ENCODE results near the gene MAB21L2.

MAB21L2 gene

DNA sequence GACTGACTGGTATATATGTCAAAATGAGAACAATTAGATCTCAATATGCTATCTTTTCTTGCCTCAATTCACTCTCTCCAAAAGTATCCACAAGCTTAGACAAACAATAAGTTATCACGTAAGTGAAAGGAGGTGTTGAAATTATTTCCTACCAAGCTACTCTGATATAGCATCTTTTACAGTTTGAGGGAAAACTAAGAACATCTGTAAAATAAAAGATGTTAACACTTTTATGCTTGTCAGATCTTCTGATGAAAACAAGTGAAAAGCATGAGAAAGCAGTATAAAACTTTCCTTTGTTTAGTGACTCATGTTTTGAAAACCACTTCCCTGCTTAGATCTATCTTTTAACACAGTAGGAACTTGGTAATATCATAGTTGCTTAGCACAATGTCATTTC, 8.4 kb upstream of the MAB21L2 start:
- Histone ChIP-seq H3K27ac (ENCODE audit: low read depth, low read length) (no peak overlapping the region), H3K36me3 (ENCODE audit: control insufficient read depth in 1 of 2, insufficient read depth in 2 of 2, low read length in 2 of 2) (peaks cover 0 to 4% of the 10 kb centered on the region in 2 donors), H3K4me1 (ENCODE audit: control insufficient read depth in 1 of 2, insufficient read depth in 2 of 2, low read length in 2 of 2) (no peaks in the 10 kb centered on the region), H3K9me3 (ENCODE audit: control insufficient read depth in 1 of 2, low read length in 2 of 2) (no peaks in the 10 kb centered on the region), H3K27me3 (ENCODE audit: control insufficient read depth in 1 of 2, insufficient read depth in 2 of 2, low read length in 2 of 2) (no peaks in the 10 kb centered on the region), H3K4me3 (ENCODE audit: low read depth in 1 of 2, low read length in 2 of 2) (no peak overlapping the region), H3K9ac (ENCODE audit: low read depth in 1 of 2, low read length in 2 of 2) (no peak overlapping the region)

DNA sequence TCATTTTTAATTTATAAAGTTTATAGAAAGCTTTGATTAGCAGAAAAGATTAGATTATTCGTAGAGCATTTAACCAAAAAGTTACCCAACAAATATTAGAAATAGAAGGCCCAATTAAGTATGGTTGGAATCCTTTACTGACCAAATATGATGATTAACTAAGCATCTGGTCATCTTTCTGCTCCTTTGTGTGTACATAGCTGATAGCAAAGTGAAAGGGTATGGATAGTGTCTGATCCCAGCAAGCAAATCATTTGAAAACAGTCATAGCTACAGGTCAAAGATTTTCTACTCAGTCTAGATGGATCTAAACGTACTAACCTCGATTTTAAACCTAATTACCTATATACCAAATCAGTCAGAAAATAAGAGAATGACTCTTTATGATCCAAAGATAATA, 7.3 kb upstream of the MAB21L2 start:
- no peak overlapping the region for H3K4me3 ChIP-seq (ENCODE audit: low read depth in 1 of 2, low read length in 2 of 2)
- H3K9me3 ChIP-seq (ENCODE audit: control insufficient read depth in 1 of 2, low read length in 2 of 2), result no peaks in the 10 kb centered on the region
- no peaks in the 10 kb centered on the region for H3K27me3 ChIP-seq (ENCODE audit: control insufficient read depth in 1 of 2, insufficient read depth in 2 of 2, low read length in 2 of 2)
- no peaks in the 10 kb centered on the region for H3K4me1 ChIP-seq (ENCODE audit: control insufficient read depth in 1 of 2, insufficient read depth in 2 of 2, low read length in 2 of 2)
- H3K36me3 ChIP-seq (ENCODE audit: control insufficient read depth in 1 of 2, insufficient read depth in 2 of 2, low read length in 2 of 2), result peaks cover 0 to 4% of the 10 kb centered on the region in 2 donors
- no peak overlapping the region for H3K27ac ChIP-seq (ENCODE audit: low read depth, low read length)
- H3K9ac ChIP-seq (ENCODE audit: low read depth in 1 of 2, low read length in 2 of 2), result no peak overlapping the region

DNA sequence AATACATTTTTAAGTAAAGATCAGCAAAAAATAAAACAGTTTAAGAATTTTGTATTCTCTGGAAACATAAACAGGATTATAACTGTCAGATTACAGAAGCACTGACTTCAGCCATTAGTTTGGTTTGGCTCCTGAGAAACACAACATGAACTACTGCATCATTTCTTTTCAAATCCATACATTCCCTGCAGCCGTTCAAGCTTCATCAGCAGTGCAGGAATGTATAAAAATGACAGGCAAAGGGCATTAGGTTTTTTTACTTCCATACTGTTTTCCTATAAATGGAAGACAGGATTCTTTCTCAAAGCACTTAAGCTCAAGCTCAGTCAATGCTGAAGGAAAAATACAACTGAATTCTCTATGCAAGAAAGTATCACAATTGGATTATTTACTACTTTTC, 4.2 kb upstream of the MAB21L2 start:
- H3K4me3 ChIP-seq (ENCODE audit: low read depth in 1 of 2, low read length in 2 of 2), result no peak overlapping the region

DNA sequence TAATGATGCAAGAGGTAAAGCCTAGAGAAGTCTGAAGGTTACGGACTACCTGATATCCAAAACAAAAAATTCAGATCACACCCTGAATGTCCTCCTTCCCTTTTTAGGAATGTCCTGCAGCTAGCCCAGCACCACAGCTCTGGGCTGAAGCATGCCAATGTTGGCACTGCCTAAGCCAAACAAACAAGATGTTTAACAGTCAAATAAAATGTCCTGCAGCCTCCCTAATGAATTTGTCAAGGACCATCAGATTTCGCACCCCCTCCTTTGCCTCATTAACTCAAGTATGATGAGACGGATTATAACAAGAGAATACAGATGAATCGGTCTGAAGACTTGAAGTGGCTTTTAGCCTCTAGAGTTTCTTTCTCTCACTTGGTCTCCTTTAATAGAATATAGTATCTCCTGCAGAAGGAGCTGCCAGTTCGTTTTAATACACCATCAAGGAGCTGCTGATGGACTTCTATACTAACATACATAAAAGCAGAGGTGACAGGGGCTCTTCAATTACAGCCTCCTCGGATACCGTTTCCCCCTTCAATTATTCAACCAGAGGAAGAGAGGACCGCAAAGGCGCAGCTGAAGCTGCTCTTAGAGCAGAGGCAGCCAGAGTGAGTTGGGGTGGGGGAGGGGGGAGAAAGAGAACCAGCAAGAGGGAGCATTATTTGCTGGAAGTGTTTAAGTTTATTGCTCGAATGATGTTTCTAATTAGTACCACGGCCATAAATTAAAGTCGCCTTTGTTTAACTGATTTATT, 3.0 kb upstream of the MAB21L2 start:
- peaks cover 11 to 18% of the 10 kb centered on the region in 2 donors for H3K36me3 ChIP-seq (ENCODE audit: control insufficient read depth in 1 of 2, insufficient read depth in 2 of 2, low read length in 2 of 2)
- peak overlapping the region in 1 of 2 donors; percentile 49 for H3K9ac ChIP-seq (ENCODE audit: low read depth in 1 of 2, low read length in 2 of 2)
- peaks cover 0 to 9% of the 10 kb centered on the region in 2 donors for H3K9me3 ChIP-seq (ENCODE audit: control insufficient read depth in 1 of 2, low read length in 2 of 2)
- peak overlapping the region; percentile 67 for H3K27ac ChIP-seq (ENCODE audit: low read depth, low read length)
- H3K27me3 ChIP-seq (ENCODE audit: control insufficient read depth in 1 of 2, insufficient read depth in 2 of 2, low read length in 2 of 2), result no peaks in the 10 kb centered on the region
- H3K4me3 ChIP-seq (ENCODE audit: low read depth in 1 of 2, low read length in 2 of 2), result peak overlapping the region; percentile 12 to 40
- no peaks in the 10 kb centered on the region for H3K4me1 ChIP-seq (ENCODE audit: control insufficient read depth in 1 of 2, insufficient read depth in 2 of 2, low read length in 2 of 2)

More for the DNA sequence above, 4.2 kb upstream of the MAB21L2 start:
- H3K9ac ChIP-seq (ENCODE audit: low read depth in 1 of 2, low read length in 2 of 2), result no peak overlapping the region
- no peaks in the 10 kb centered on the region for H3K4me1 ChIP-seq (ENCODE audit: control insufficient read depth in 1 of 2, insufficient read depth in 2 of 2, low read length in 2 of 2)
- H3K27me3 ChIP-seq (ENCODE audit: control insufficient read depth in 1 of 2, insufficient read depth in 2 of 2, low read length in 2 of 2), result no peaks in the 10 kb centered on the region
- no peaks in the 10 kb centered on the region for H3K9me3 ChIP-seq (ENCODE audit: control insufficient read depth in 1 of 2, low read length in 2 of 2)
- H3K36me3 ChIP-seq (ENCODE audit: control insufficient read depth in 1 of 2, insufficient read depth in 2 of 2, low read length in 2 of 2), result peaks cover 0 to 6% of the 10 kb centered on the region in 2 donors
- no peak overlapping the region for H3K27ac ChIP-seq (ENCODE audit: low read depth, low read length)

DNA sequence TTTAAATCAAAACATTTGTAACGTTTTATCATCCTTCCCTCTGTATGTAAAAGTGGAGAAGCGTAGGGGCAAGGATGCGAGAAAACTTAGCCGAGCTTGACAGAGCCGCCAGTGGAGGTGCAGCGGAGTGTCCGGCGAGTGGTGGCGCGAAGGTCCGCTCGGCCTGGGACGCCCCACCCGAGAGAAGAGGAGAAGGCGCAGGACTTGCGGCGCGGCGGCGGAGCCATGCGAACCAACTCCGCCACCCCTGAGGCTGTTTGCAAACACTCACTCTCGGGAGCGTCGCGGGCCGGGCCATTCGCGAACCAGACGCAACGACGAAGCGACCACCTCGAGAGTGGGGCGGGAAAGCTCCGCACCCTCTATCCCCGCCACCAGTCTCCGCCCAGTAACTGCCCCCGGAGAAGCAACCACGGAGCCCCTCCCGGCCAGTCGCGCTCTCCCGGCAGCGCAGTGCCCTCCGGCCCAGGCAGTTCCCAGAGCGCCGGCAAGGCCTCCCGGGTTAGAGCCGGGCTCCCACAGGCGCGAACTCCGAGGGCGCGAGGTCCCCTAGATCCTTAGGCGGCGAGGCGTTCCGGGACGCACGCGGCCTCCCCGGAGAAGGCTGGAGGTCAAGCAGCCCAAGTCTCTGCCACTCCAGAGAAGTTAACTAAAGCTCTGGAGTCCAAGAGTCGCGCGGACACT, 2.3 kb upstream of the MAB21L2 start:
- Histone ChIP-seq H3K4me3 (ENCODE audit: low read depth in 1 of 2, low read length in 2 of 2) (peak overlapping the region; percentile 35 to 40), H3K9me3 (ENCODE audit: control insufficient read depth in 1 of 2, low read length in 2 of 2) (peaks cover 0 to 9% of the 10 kb centered on the region in 2 donors), H3K4me1 (ENCODE audit: control insufficient read depth in 1 of 2, insufficient read depth in 2 of 2, low read length in 2 of 2) (no peaks in the 10 kb centered on the region), H3K27ac (ENCODE audit: low read depth, low read length) (peak overlapping the region; percentile 67), H3K9ac (ENCODE audit: low read depth in 1 of 2, low read length in 2 of 2) (peak overlapping the region; percentile 44 to 49), H3K27me3 (ENCODE audit: control insufficient read depth in 1 of 2, insufficient read depth in 2 of 2, low read length in 2 of 2) (no peaks in the 10 kb centered on the region), H3K36me3 (ENCODE audit: control insufficient read depth in 1 of 2, insufficient read depth in 2 of 2, low read length in 2 of 2) (peaks cover 11 to 18% of the 10 kb centered on the region in 2 donors)

DNA sequence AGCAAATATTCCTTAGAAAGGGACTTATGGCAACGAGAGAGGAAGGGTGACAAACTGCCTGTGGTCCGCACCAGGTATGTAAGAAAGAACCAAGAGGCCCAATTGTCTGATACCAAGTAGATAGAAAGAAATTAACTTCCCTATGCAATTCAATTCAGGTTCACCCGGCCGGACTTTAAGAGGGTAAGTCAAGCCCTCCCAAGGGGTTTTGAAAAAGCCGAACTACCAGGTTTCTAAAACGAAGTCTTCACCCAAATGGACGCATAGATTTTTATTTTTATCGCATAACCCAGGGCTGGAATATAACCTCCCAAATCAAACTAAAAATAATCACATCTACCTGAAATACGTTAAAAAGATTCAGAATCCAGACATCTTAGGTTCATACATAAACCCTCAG, 1.6 kb upstream of the MAB21L2 start:
- H3K4me3 ChIP-seq (ENCODE audit: low read depth in 1 of 2, low read length in 2 of 2), result peak overlapping the region; percentile 35 to 40
- H3K27ac ChIP-seq (ENCODE audit: low read depth, low read length), result peak overlapping the region; percentile 67
- H3K9me3 ChIP-seq (ENCODE audit: control insufficient read depth in 1 of 2, low read length in 2 of 2), result peaks cover 0 to 9% of the 10 kb centered on the region in 2 donors
- no peaks in the 10 kb centered on the region for H3K27me3 ChIP-seq (ENCODE audit: control insufficient read depth in 1 of 2, insufficient read depth in 2 of 2, low read length in 2 of 2)
- H3K36me3 ChIP-seq (ENCODE audit: control insufficient read depth in 1 of 2, insufficient read depth in 2 of 2, low read length in 2 of 2), result peaks cover 11 to 18% of the 10 kb centered on the region in 2 donors
- peak overlapping the region in 1 of 2 donors; percentile 49 for H3K9ac ChIP-seq (ENCODE audit: low read depth in 1 of 2, low read length in 2 of 2)
- no peaks in the 10 kb centered on the region for H3K4me1 ChIP-seq (ENCODE audit: control insufficient read depth in 1 of 2, insufficient read depth in 2 of 2, low read length in 2 of 2)

DNA sequence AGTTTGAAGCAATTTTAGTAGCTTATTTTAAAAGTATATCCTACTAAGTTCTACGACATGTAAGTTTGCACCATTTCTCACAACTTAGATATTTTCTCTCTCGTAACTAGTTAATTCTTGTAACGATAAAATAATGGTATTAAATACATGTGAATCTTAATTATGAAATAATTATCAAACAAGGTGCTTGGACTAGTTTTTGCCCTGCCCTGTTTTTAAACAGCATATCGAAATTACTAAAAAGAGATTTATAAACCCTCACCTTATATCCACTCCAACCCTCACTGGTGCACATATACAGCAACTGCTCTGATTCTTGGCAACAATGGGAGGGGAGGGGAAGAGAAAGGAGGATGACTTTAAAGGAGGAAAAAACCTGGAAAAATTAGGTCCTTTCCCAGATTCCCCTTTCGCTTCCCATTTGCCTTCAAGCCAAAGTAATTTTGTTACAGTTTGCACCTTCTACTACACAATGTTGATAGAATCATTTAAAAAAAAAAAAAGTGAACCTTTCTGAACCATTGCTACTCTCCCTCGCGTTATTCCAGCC, 820 bp upstream of the MAB21L2 start:
- Histone ChIP-seq H3K36me3 (ENCODE audit: control insufficient read depth in 1 of 2, insufficient read depth in 2 of 2, low read length in 2 of 2) (peaks cover 11 to 18% of the 10 kb centered on the region in 2 donors), H3K4me3 (ENCODE audit: low read depth in 1 of 2, low read length in 2 of 2) (peak overlapping the region; percentile 9 to 14), H3K9me3 (ENCODE audit: control insufficient read depth in 1 of 2, low read length in 2 of 2) (peaks cover 0 to 9% of the 10 kb centered on the region in 2 donors), H3K27ac (ENCODE audit: low read depth, low read length) (no peak overlapping the region), H3K27me3 (ENCODE audit: control insufficient read depth in 1 of 2, insufficient read depth in 2 of 2, low read length in 2 of 2) (no peaks in the 10 kb centered on the region), H3K4me1 (ENCODE audit: control insufficient read depth in 1 of 2, insufficient read depth in 2 of 2, low read length in 2 of 2) (no peaks in the 10 kb centered on the region), H3K9ac (ENCODE audit: low read depth in 1 of 2, low read length in 2 of 2) (no peak overlapping the region)

DNA sequence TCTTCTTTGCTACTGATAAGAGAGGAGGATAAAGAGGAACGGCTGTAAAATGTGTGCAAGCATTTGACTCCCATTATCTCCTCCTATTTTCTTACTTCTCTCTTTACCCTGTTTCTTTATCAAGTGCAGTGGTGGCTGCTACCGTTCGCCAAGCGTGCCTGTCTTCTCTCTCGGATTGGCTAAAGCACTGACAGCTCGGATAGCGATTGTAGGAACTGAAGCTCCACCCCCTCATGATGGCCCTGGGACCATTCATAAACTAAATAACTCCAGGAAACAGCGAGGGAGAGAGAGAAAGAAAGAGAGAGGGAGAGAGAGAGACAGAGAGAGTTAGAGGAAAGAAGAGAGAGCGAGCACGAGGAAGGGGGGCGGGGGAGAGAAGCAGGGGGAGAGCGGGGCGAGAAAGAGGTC, 305 bp upstream of the MAB21L2 start:
- Histone ChIP-seq H3K4me1 (ENCODE audit: control insufficient read depth in 1 of 2, insufficient read depth in 2 of 2, low read length in 2 of 2) (no peaks in the 10 kb centered on the region), H3K27me3 (ENCODE audit: control insufficient read depth in 1 of 2, insufficient read depth in 2 of 2, low read length in 2 of 2) (no peaks in the 10 kb centered on the region), H3K27ac (ENCODE audit: low read depth, low read length) (no peak overlapping the region), H3K36me3 (ENCODE audit: control insufficient read depth in 1 of 2, insufficient read depth in 2 of 2, low read length in 2 of 2) (peaks cover 11 to 18% of the 10 kb centered on the region in 2 donors), H3K4me3 (ENCODE audit: low read depth in 1 of 2, low read length in 2 of 2) (peak overlapping the region; percentile 14 to 70), H3K9me3 (ENCODE audit: control insufficient read depth in 1 of 2, low read length in 2 of 2) (peaks cover 0 to 9% of the 10 kb centered on the region in 2 donors), H3K9ac (ENCODE audit: low read depth in 1 of 2, low read length in 2 of 2) (peak overlapping the region in 1 of 2 donors; percentile 64)

DNA sequence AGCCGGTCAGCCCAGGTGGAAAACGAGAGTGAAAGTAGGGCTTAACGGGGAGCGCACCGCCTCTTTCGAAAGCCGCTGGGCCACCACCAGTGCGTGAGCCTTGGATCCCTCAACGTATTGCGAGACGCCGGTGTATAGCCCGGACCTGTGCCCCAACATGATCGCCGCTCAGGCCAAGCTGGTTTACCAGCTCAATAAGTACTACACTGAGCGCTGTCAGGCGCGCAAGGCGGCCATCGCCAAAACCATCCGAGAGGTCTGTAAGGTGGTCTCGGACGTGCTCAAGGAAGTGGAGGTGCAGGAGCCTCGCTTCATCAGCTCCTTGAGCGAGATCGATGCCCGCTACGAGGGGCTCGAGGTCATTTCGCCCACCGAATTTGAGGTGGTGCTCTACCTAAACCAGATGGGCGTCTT, 929 bp downstream of the MAB21L2 start:
- peaks cover 0 to 9% of the 10 kb centered on the region in 2 donors for H3K9me3 ChIP-seq (ENCODE audit: control insufficient read depth in 1 of 2, low read length in 2 of 2)
- H3K27ac ChIP-seq (ENCODE audit: low read depth, low read length), result peak overlapping the region; percentile 76
- H3K27me3 ChIP-seq (ENCODE audit: control insufficient read depth in 1 of 2, insufficient read depth in 2 of 2, low read length in 2 of 2), result no peaks in the 10 kb centered on the region
- peak overlapping the region; percentile 48 to 64 for H3K9ac ChIP-seq (ENCODE audit: low read depth in 1 of 2, low read length in 2 of 2)
- peaks cover 11 to 20% of the 10 kb centered on the region in 2 donors for H3K36me3 ChIP-seq (ENCODE audit: control insufficient read depth in 1 of 2, insufficient read depth in 2 of 2, low read length in 2 of 2)
- peak overlapping the region; percentile 65 to 70 for H3K4me3 ChIP-seq (ENCODE audit: low read depth in 1 of 2, low read length in 2 of 2)
- H3K4me1 ChIP-seq (ENCODE audit: control insufficient read depth in 1 of 2, insufficient read depth in 2 of 2, low read length in 2 of 2), result no peaks in the 10 kb centered on the region

All from duodenal mucosa (tissue), 2 donors.